Prostate gland (tissue), 2 donors: Measurements from ENCODE around the gene OTUB2. TPM values are rescaled to one million over a fixed set of nuclear protein-coding genes. Genes with fewer than 3 reads are reported as not detected.

Experiments used
- DNase-seq: peaks from one replicate; pipeline ENCODE4 v3.0.0-alpha.2; 2019; ENCODE audit warnings: low spot score
- H3K27ac ChIP-seq, 2 donors: fragments of 200-600 bp; sonication (generic); 2 replicates each; pipeline ENCODE4 v1.5.1; 2017 to 2019
- H3K27me3 ChIP-seq: fragments of 200-600 bp; sonication (generic); replicated peaks from 2 replicates; pipeline ENCODE4 v1.5.1; 2019; ENCODE audit not compliant: insufficient read depth
- H3K36me3 ChIP-seq, 2 donors: fragments of 200-600 bp; sonication (generic); 1 replicate in 1 of 2; 2 replicates in 1 of 2; pipeline versions ENCODE4 v1.5.1 to v1.8.1; 2017 to 2019
- H3K4me1 ChIP-seq: fragments of 200-600 bp; sonication (generic); replicated peaks from 2 replicates; pipeline ENCODE4 v1.5.1; 2019
- H3K4me3 ChIP-seq, 2 donors: fragments of 200-600 bp; sonication (generic); 2 replicates each; pipeline ENCODE4 v1.5.1; 2017 to 2019
- H3K9me3 ChIP-seq: fragments of 200-600 bp; sonication (generic); 2 replicates; pipeline ENCODE4 v1.5.1; 2017
- POLR2A ChIP-seq: fragments of 450-650 bp; IDR thresholded peaks from one replicate; pipeline ENCODE4 v1.6.1; 2016; ENCODE audit warnings: antibody characterized with exemption, mild to moderate bottlenecking
- POLR2AphosphoS5 ChIP-seq: sonication (generic); formaldehyde crosslinking; IDR thresholded peaks from one replicate; pipeline ENCODE4 v1.6.1; 2017; ENCODE audit warnings: antibody characterized with exemption
- WGBS: methylation state at CpG from one replicate; pipeline ENCODE4 v1.1.5; 2018; 5-methylcytosine and 5-hydroxymethylcytosine counted together
- intact Hi-C: fragments of 100-400 bp; cut with DNase I; formaldehyde crosslinking; loops from one replicate; pipeline ENCODE4 v1.14.2; 2022
- total RNA-seq, 2 donors: library from RNA; depleted of rRNA; stranded (reverse); fragments of >200 nt; gene quantifications; one replicate each; pipeline ENCODE4 v1.1.0, GENCODE V29; 2016
- TF ChIP-seq, protein P1 (sequence below), 4 experiments: fragments of 200-600 bp in 2 of 4; fragments of 450-650 bp in 2 of 4; sonication (generic) in 2 of 4; IDR thresholded peaks; 1 replicate in 3 of 4; 2 replicates in 1 of 4; pipeline ENCODE4 v1.5.1; 2016 to 2019; ENCODE audit warnings: antibody characterized with exemption in 4 of 4, mild to moderate bottlenecking in 2 of 4, moderate library complexity in 2 of 4

OTUB2 gene
- total RNA-seq, 2 donors from 2014 or later, result 1.5 to 3.0 TPM

DNA sequence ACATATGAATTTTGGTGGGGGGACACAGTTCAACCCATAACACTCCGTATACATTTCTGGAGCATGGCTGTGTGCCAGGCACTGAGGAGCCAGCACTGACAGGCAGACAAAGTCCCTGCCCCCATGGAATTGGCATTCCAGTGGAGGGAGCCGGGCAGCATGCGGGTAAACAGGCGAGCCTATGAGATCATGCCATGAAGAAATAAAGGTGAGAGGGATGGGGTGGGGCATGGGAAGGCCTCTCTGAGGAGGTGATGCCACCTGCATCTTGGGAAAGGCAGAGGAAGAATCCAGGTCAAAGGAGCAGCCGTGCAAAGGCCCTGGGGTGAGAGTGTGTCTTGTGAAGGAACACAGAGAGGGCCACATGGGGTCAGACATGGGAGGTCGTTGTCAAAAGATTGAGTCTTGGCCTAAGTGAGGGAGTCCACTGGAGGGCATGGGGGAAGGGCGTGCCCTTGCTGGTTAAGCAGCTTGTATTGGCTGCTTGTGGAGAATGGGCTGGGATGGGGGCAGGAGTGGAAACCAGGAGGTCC lies 3.6 kb downstream of the OTUB2 start:
- H3K36me3 ChIP-seq, result no peaks in the 10 kb centered on the region
- no peaks in the 10 kb centered on the region for H3K9me3 ChIP-seq
- no peak overlapping the region for H3K27ac ChIP-seq
- no peak overlapping the region for H3K4me3 ChIP-seq
- 89% methylated on average over 7 of the region's 7 CpGs for WGBS
- no peaks in the 10 kb centered on the region for H3K4me1 ChIP-seq
- TF ChIP-seq POLR2AphosphoS5, result no peak
- TF ChIP-seq, protein P1, sequence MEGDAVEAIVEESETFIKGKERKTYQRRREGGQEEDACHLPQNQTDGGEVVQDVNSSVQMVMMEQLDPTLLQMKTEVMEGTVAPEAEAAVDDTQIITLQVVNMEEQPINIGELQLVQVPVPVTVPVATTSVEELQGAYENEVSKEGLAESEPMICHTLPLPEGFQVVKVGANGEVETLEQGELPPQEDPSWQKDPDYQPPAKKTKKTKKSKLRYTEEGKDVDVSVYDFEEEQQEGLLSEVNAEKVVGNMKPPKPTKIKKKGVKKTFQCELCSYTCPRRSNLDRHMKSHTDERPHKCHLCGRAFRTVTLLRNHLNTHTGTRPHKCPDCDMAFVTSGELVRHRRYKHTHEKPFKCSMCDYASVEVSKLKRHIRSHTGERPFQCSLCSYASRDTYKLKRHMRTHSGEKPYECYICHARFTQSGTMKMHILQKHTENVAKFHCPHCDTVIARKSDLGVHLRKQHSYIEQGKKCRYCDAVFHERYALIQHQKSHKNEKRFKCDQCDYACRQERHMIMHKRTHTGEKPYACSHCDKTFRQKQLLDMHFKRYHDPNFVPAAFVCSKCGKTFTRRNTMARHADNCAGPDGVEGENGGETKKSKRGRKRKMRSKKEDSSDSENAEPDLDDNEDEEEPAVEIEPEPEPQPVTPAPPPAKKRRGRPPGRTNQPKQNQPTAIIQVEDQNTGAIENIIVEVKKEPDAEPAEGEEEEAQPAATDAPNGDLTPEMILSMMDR (IDR thresholded peaks at IDR 0.05), result no peak
- TF ChIP-seq POLR2A, result no peak
- DNase-seq, result no peak
- H3K27me3 ChIP-seq, result no peaks in the 10 kb centered on the region
- intact Hi-C loops, result no loop called here

DNA sequence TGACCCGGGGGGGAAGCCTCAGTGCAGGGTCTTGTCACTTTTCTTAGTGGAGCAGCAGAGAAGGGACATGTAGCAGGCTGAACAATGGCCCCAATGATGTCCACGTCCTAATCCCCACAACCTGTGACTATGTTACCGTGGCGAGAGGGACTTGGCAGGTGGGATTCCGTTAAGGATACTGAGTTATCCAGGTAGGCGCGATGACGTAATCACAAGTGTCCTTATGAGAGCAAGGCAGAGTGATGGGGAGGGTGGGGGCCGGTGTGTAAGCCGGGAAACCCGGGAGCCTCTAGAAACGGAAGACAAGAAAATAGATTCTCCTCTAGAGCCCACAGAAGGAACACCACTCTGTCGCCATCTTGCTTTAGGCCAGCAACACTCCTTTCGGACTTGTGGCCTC lies 4.4 kb downstream of the OTUB2 start:
- Histone ChIP-seq H3K4me1 (no peaks in the 10 kb centered on the region), H3K27ac (no peak overlapping the region), H3K4me3 (no peak overlapping the region), H3K36me3 (no peaks in the 10 kb centered on the region), H3K9me3 (no peaks in the 10 kb centered on the region), H3K27me3 (no peaks in the 10 kb centered on the region)
- TF ChIP-seq POLR2A (no peak), POLR2AphosphoS5 (no peak)
- TF ChIP-seq, protein P1 (IDR thresholded peaks at IDR 0.05), result no peak
- intact Hi-C loops, result no loop called here
- DNase-seq, result no peak
- 93% methylated on average over 14 of the region's 14 CpGs for WGBS

DNA sequence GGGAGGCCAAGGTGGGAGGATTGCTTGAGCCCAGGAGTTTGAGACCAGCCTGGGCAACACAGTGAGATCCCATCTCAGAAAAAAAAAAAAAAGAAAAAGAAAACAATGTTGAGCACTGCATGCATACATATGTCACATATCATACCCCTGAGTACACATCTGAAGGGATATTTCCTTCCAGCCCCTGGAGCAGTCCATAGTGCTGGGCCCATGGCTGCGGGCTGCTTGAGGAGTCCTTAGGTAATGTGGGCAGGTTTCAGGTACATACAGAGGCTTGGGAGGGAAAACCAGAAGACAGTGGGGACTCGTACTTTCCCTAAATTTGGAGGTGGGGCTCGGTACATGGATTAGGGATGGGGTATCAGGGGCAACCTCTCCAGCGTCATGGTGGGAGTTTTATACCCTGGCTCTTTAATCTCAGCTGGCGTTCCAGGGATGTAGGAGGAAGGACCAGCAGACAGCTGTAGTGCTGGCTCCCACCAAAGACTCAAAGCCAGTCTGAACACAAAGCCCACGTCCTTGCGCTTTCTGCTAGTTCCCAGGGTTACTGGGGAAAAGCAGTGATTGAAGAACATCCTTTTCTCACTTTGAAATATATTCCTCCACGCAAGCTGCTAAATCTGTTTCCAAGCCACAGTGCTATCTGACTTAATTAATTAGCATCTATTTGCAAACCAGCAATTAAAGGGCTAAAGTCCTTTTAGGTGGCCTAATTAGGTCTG lies 5.2 kb downstream of the OTUB2 start:
- no peaks in the 10 kb centered on the region for H3K9me3 ChIP-seq
- H3K27me3 ChIP-seq, result no peaks in the 10 kb centered on the region
- H3K4me3 ChIP-seq, result no peak overlapping the region
- H3K36me3 ChIP-seq, result no peaks in the 10 kb centered on the region
- WGBS, result 91% methylated on average over 8 of the region's 8 CpGs
- H3K4me1 ChIP-seq, result no peaks in the 10 kb centered on the region
- no peak for DNase-seq
- H3K27ac ChIP-seq, result no peak overlapping the region
- intact Hi-C loops, result no loop called here
- TF ChIP-seq, protein P1 (IDR thresholded peaks at IDR 0.05), result no peak
- no peak for TF ChIP-seq POLR2AphosphoS5
- no peak for TF ChIP-seq POLR2A

DNA sequence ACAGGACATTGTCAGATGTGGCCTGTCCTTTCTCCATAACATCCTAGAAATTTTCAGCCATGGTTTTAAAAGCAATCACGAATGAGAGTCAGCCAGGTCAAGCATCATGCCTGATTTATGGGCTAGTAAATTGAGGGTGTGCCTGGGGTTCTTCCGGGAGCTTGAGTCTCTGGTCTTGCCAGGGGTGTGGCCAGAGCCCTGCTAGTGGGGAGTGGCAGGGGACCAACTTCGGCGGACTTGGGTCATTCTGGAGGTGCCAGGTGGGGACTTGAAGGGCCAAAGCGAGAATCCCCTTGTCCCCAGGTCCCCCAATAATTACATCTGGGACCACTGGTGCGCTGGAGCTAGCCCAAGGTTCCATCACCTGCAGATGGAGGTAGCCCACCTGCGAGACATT lies 5.7 kb downstream of the OTUB2 start:
- no peak overlapping the region for H3K4me3 ChIP-seq
- no peaks in the 10 kb centered on the region for H3K27me3 ChIP-seq
- no peak overlapping the region for H3K27ac ChIP-seq
- DNase-seq, result no peak
- H3K4me1 ChIP-seq, result no peaks in the 10 kb centered on the region
- intact Hi-C loops, result no loop called here
- TF ChIP-seq, protein P1 (IDR thresholded peaks at IDR 0.05), result no peak
- TF ChIP-seq POLR2A, result no peak
- no peak for TF ChIP-seq POLR2AphosphoS5
- H3K36me3 ChIP-seq, result no peaks in the 10 kb centered on the region
- WGBS, result 65% methylated on average over 7 of the region's 7 CpGs
- no peaks in the 10 kb centered on the region for H3K9me3 ChIP-seq

DNA sequence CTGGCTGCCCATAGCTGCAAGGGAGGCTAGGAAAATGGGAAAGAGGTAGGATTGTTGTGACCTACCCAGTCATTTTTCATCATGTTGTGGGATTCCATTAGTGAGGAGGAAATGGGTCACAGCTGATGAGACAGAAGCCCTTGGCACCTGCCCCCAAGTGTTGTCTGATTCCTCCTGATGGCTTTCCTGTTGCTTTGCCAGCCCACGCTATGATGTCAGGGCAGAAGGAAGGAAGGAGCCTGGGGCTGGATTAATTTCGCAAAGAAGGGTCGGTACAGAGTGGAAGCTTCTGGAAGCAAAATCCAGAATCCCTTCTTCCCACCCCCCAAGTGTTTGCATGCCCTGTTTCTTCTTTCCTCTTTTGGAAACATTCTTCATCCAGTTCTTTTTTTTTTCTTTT lies 8.7 kb downstream of the OTUB2 start:
- DNase-seq, result no peak
- Histone ChIP-seq H3K4me3 (no peak overlapping the region), H3K27ac (no peak overlapping the region), H3K27me3 (no peaks in the 10 kb centered on the region), H3K9me3 (no peaks in the 10 kb centered on the region), H3K4me1 (no peaks in the 10 kb centered on the region), H3K36me3 (no peaks in the 10 kb centered on the region)
- intact Hi-C loops, result no loop called here
- 85% methylated on average over 3 of the region's 3 CpGs for WGBS
- TF ChIP-seq, protein P1 (IDR thresholded peaks at IDR 0.05), result no peak
- TF ChIP-seq POLR2AphosphoS5 (no peak), POLR2A (no peak)
